ENCODE measurements around the gene GIMAP5.

The GIMAP5 gene

DNA sequence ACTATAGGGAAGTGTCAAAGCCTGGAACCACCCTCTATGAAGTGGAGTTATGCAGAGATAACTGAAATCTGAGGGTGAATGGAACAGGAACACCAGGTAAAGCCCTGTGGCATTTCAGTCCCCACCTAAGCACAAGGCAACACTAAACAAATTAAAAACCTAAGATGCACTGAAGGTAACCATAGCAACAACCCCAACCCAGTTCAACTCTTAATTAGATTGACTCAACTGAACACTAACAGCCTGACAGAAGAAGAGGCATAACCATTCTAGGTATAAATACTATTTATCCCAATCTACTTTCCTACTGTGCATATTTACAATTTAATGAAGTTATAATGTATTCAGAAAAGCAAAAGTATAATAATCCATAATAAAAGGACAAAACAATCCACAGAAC, 9.2 kb upstream of the GIMAP5 start:
- no peaks in the 10 kb centered on the region for H3K36me3 ChIP-seq (ENCODE audit: control insufficient read depth, low read length)
- H3K4me3 ChIP-seq (ENCODE audit: low read length): no peak overlapping the region
- no peaks in the 10 kb centered on the region for H3F3A ChIP-seq (ENCODE audit: control insufficient read depth, insufficient read depth)
- no peak overlapping the region for H3K27ac ChIP-seq (ENCODE audit: low read depth, low read length)
- no peaks in the 10 kb centered on the region for H3K9me3 ChIP-seq (ENCODE audit: control insufficient read depth, insufficient read depth, low read length)
- no peaks in the 10 kb centered on the region for H3K4me1 ChIP-seq (ENCODE audit: control insufficient read depth, low read length)
- TF ChIP-seq, protein P1, sequence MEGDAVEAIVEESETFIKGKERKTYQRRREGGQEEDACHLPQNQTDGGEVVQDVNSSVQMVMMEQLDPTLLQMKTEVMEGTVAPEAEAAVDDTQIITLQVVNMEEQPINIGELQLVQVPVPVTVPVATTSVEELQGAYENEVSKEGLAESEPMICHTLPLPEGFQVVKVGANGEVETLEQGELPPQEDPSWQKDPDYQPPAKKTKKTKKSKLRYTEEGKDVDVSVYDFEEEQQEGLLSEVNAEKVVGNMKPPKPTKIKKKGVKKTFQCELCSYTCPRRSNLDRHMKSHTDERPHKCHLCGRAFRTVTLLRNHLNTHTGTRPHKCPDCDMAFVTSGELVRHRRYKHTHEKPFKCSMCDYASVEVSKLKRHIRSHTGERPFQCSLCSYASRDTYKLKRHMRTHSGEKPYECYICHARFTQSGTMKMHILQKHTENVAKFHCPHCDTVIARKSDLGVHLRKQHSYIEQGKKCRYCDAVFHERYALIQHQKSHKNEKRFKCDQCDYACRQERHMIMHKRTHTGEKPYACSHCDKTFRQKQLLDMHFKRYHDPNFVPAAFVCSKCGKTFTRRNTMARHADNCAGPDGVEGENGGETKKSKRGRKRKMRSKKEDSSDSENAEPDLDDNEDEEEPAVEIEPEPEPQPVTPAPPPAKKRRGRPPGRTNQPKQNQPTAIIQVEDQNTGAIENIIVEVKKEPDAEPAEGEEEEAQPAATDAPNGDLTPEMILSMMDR (IDR thresholded peaks at IDR 0.05; ENCODE audit: low read depth, low read length, poor library complexity, severe bottlenecking): no peak
- TF ChIP-seq EZH2phosphoT487 (IDR thresholded peaks at IDR 0.05; ENCODE audit: borderline replicate concordance, low read length): no peak
- H3K79me2 ChIP-seq (ENCODE audit: control insufficient read depth, low read length): no peaks in the 10 kb centered on the region
- H3K4me2 ChIP-seq (ENCODE audit: low read length): no peak overlapping the region
- no peaks in the 10 kb centered on the region for H4K20me1 ChIP-seq (ENCODE audit: control insufficient read depth, insufficient read depth, low read depth, low read length)
- peaks cover 25% of the 10 kb centered on the region; the same call in 1 of the 2 replicates for H3K27me3 ChIP-seq (ENCODE audit: control insufficient read depth, low read length)
- H3K9me2 ChIP-seq (replicated peaks; ENCODE audit: control insufficient read depth, low read length): no peaks in the 10 kb centered on the region

DNA sequence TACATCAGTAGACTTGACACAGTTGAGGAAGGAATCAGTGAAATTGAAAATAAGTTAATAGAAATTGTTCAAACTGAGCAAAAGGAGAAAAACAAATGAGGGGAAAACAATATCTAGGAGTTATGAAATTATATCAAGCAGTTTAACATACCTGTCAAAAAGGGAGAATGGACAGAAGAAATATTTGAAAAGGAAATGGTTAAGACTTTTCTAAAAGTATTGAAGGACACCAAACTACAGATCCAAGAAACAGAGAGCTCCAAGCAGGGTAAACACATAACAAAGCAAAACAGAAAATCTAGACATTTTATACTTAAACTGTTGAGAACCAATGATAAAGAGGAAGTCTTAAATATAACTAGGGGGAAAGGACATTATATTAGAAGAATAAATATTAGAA, 8.6 kb upstream of the GIMAP5 start:
- no peaks in the 10 kb centered on the region for H3F3A ChIP-seq (ENCODE audit: control insufficient read depth, insufficient read depth)
- no peak for TF ChIP-seq EZH2phosphoT487 (IDR thresholded peaks at IDR 0.05; ENCODE audit: borderline replicate concordance, low read length)
- H3K27ac ChIP-seq (ENCODE audit: low read depth, low read length): no peak overlapping the region
- no peaks in the 10 kb centered on the region for H3K79me2 ChIP-seq (ENCODE audit: control insufficient read depth, low read length)
- H3K4me2 ChIP-seq (ENCODE audit: low read length): no peak overlapping the region
- H3K4me3 ChIP-seq (ENCODE audit: low read length): no peak overlapping the region
- no peaks in the 10 kb centered on the region for H3K4me1 ChIP-seq (ENCODE audit: control insufficient read depth, low read length)
- H3K9me3 ChIP-seq (ENCODE audit: control insufficient read depth, insufficient read depth, low read length): no peaks in the 10 kb centered on the region
- H3K9me2 ChIP-seq (replicated peaks; ENCODE audit: control insufficient read depth, low read length): no peaks in the 10 kb centered on the region
- peaks cover 30% of the 10 kb centered on the region; the same call in 1 of the 2 replicates for H3K27me3 ChIP-seq (ENCODE audit: control insufficient read depth, low read length)
- H4K20me1 ChIP-seq (ENCODE audit: control insufficient read depth, insufficient read depth, low read depth, low read length): no peaks in the 10 kb centered on the region
- H3K36me3 ChIP-seq (ENCODE audit: control insufficient read depth, low read length): no peaks in the 10 kb centered on the region

DNA sequence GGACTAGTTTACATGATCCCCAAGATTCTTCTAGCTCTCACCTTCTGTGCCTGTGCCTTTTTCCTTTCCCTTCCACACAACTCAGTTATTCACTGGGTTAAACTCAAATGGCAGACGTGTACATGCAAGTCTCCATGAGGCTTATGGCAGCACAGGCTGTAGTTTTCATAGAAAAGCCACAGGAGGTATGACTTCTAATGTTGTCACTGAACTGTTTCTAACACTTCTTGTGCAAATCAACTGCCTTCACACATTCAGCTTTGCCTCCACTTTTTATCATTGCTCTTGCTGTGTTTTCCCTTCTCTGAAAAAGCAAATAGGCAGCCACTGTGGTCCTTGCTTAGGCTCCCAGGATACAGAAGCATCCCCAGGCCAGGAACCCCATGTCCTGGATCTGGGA, 5.3 kb upstream of the GIMAP5 start:
- Histone ChIP-seq H3K79me2 (ENCODE audit: control insufficient read depth, low read length) (no peaks in the 10 kb centered on the region), H3K36me3 (ENCODE audit: control insufficient read depth, low read length) (no peaks in the 10 kb centered on the region), H3K9me3 (ENCODE audit: control insufficient read depth, insufficient read depth, low read length) (no peaks in the 10 kb centered on the region), H4K20me1 (ENCODE audit: control insufficient read depth, insufficient read depth, low read depth, low read length) (no peaks in the 10 kb centered on the region), H3K4me2 (ENCODE audit: low read length) (no peak overlapping the region), H3F3A (ENCODE audit: control insufficient read depth, insufficient read depth) (no peaks in the 10 kb centered on the region), H3K27ac (ENCODE audit: low read depth, low read length) (no peak overlapping the region), H3K4me1 (ENCODE audit: control insufficient read depth, low read length) (no peaks in the 10 kb centered on the region), H3K4me3 (ENCODE audit: low read length) (no peak overlapping the region), H3K27me3 (ENCODE audit: control insufficient read depth, low read length) (peaks cover 34% of the 10 kb centered on the region; the same call in 1 of the 2 replicates), H3K9me2 (replicated peaks; ENCODE audit: control insufficient read depth, low read length) (no peaks in the 10 kb centered on the region)
- no peak for TF ChIP-seq EZH2phosphoT487 (IDR thresholded peaks at IDR 0.05; ENCODE audit: borderline replicate concordance, low read length)
- TF ChIP-seq, protein P1 (IDR thresholded peaks at IDR 0.05; ENCODE audit: low read depth, low read length, poor library complexity, severe bottlenecking): no peak

DNA sequence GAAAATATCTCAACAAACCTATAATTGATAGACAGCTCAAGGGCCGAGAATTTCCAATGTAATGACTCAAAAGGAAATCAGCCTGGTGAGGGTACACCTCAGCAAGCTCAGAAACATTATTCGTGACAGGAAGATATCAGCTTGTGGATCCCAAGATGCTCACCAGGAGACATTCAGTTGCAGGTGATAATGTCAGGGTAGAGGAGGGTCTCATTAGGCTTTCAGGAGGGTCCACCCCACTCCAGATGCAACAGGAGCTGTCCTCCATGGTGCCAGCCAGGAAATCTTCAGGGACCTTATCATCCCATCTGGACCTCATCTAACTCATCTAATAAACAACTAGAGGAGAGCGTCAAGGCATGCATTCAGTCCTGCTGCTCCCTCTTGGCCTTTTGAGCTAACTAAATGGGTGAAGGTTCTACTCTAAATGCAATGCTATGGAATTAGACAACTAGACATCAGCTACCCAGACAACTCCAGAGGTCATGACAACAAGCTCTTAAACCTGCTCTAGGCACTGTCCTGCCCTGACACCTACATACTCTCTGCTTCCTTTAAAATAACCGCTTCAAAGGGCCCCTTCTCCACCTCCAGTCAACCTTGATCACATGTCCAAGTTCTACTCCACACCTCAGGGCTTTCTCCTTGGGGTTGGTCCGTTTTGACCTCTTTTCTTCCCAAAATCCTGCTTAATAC, 4.3 kb upstream of the GIMAP5 start:
- no peaks in the 10 kb centered on the region for H3K9me3 ChIP-seq (ENCODE audit: control insufficient read depth, insufficient read depth, low read length)
- H3K4me3 ChIP-seq (ENCODE audit: low read length): no peak overlapping the region
- H4K20me1 ChIP-seq (ENCODE audit: control insufficient read depth, insufficient read depth, low read depth, low read length): no peaks in the 10 kb centered on the region
- no peaks in the 10 kb centered on the region for H3K4me1 ChIP-seq (ENCODE audit: control insufficient read depth, low read length)
- H3K27ac ChIP-seq (ENCODE audit: low read depth, low read length): no peak overlapping the region
- H3F3A ChIP-seq (ENCODE audit: control insufficient read depth, insufficient read depth): no peaks in the 10 kb centered on the region
- TF ChIP-seq, protein P1 (IDR thresholded peaks at IDR 0.05; ENCODE audit: low read depth, low read length, poor library complexity, severe bottlenecking): no peak
- TF ChIP-seq EZH2phosphoT487 (IDR thresholded peaks at IDR 0.05; ENCODE audit: borderline replicate concordance, low read length): no peak
- no peaks in the 10 kb centered on the region for H3K79me2 ChIP-seq (ENCODE audit: control insufficient read depth, low read length)
- H3K9me2 ChIP-seq (replicated peaks; ENCODE audit: control insufficient read depth, low read length): no peaks in the 10 kb centered on the region
- no peak overlapping the region for H3K4me2 ChIP-seq (ENCODE audit: low read length)
- H3K36me3 ChIP-seq (ENCODE audit: control insufficient read depth, low read length): no peaks in the 10 kb centered on the region
- H3K27me3 ChIP-seq (ENCODE audit: control insufficient read depth, low read length): peaks cover 37% of the 10 kb centered on the region; the same call in 1 of the 2 replicates
